Forelimb muscle (tissue), 1 donor: Measurements from ENCODE around the gene ZSWIM3. TPM values are rescaled to one million over a fixed set of nuclear protein-coding genes. Genes with fewer than 3 reads are reported as not detected.
"Not testable (repeated sequence)": the region's sequence is repeated elsewhere in the genome, so short reads cannot be mapped to it uniquely, and the experiment has no call there.

ENCODE experiments used
- DNase-seq: peaks from one replicate; pipeline ENCODE4 v3.0.0-alpha.2; 2013; ENCODE audit warnings: low read depth
- polyA plus RNA-seq: library from polyadenylated mRNA; unstranded; fragments of 120-200 nt; gene quantifications from one replicate; pipeline ENCODE4 v1.2.1, GENCODE V29; 2013; ENCODE audit not compliant: insufficient read length

ZSWIM3 gene
- polyA plus RNA-seq, 1 donor = 3.4 TPM

- peak; percentile 70 for DNase-seq
Measured at GRCh38 chr20:45890077-45890984, 32.9 kb downstream of the ZSWIM3 start.

- peak; percentile 78 for DNase-seq
Measured at GRCh38 chr20:45890985-45891983, 33.9 kb downstream of the ZSWIM3 start, which contains the start of the genes CTSA and NEURL2. TSS of gene CTSA (plus strand) at chr20:45891335. CDS start at chr20:45891569, 234 bp downstream. TSS of gene NEURL2 (minus strand) at chr20:45891208. CDS start at chr20:45890991, 217 bp downstream.

GRCh38 chr20:45892049-45892825 is 34.8 kb downstream of the ZSWIM3 start:
- no peak for DNase-seq

- DNase-seq = no peak
Measured at GRCh38 chr20:45892828-45893500, 35.5 kb downstream of the ZSWIM3 start.

GRCh38 chr20:45893831-45894230 is 36.4 kb downstream of the ZSWIM3 start:
- no peak for DNase-seq

DNA sequence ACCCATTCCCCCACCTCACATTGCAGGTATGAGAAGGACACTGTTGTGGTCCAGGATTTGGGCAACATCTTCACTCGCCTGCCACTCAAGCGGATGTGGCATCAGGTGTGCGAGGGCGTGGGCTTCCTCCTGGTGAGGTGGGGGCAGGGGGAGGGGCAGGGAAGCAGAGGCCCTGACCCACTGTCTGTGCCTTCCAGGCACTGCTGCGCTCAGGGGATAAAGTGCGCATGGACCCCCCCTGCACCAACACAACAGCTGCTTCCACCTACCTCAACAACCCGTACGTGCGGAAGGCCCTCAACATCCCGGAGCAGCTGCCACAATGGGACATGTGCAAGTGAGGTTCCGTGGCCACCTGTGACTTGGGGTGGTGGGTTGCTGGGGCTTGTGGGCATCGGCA is 37.4 kb downstream of the ZSWIM3 start:
- DNase-seq = no peak

DNA sequence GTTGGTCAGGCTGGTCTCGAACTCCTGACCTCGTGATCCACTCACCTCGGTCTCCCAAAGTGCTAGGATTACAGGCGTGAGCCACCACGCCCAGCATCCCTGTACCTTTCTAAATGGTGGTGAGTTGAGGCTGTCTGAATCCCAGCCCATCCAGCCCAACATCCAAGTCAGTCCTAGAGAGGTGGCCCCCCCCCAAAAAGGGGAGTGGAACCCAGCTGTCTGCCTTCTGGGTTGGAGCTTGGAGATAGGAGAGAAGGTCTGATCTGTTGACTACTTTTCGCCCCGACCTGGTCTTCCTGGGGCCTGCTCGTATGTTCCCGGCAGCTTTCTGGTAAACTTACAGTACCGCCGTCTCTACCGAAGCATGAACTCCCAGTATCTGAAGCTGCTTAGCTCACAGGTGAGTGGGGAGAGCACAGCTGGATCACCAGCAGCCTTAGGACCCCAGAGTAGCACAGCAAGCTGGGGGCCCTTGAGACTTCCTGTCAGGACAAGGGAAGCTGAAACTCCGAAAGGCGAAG is 39.3 kb downstream of the ZSWIM3 start:
- no peak for DNase-seq

GRCh38 chr20:45897289-45897688 is 39.9 kb downstream of the ZSWIM3 start:
- no peak for DNase-seq

GRCh38 chr20:45897692-45898091 is 40.3 kb downstream of the ZSWIM3 start:
- DNase-seq = no peak

- no peak for DNase-seq
Measured at GRCh38 chr20:45898285-45898684, 40.9 kb downstream of the ZSWIM3 start.

- DNase-seq = no peak
Measured at GRCh38 chr20:45899046-45899835, 41.8 kb downstream of the ZSWIM3 start.

DNA sequence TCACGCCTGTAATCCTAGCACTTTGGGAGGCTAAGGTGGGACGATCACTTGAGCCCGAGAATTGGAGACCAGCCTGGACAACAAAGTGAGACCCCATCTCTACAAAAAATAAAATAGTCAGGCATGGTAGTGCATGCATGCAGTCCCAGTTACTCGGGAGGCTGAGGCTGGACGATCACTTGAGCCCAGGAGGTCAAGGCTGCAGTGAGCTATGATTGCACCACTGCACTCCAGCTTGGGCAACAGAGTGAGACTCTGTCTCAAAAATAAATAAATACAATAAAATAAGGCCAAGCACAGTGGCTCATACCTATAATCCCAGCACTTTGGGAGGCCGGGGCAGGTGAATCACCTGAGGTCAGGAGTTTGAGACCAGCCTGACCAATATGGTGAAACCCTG is 43.9 kb downstream of the ZSWIM3 start:
- DNase-seq = not testable (repeated sequence)

- no peak for DNase-seq
Measured at GRCh38 chr20:45902199-45902701, 44.8 kb downstream of the ZSWIM3 start.

DNA sequence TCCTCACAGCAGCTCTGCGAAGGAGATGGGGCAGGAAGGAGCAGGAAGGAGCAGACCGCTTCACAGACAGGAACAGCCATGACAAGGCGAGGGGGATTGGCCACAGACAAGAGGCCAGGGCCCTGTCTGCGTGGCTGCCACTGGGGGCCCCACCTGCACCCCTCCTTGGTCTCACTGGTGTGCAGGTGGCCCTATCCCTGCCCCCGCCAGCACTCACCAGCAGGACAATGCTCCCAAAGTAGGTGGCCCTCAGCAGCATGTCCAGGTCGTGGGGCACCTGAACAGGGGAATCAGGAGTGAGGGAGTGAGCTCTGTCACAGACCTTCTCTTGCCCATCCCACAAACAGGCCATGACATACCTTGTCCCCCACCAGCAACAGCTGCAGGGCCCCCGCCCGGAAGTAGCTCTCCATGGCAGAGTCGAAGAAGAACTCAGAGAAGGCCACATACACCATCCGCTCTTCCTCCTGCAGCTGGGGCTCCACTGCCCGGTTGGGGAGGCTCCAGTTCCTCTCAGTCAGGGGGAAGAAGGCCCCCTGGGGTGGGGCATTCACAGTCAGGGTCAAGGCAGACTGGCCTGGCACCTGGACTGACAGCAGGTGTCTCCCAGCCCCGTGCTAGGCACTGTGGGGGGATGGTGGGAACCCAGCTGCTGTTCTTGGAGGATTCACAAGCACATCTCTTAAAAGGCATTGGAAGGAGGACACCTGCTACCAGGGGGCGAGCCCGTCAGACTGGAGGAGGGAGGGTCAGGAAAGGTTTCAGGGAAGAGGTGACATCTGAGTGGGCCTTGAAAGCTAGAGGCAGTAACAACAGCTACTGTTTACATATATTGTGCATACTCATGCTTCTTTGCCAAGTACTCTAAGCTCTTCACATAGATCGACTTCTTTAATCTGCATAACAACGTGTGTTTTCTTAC is 47.4 kb downstream of the ZSWIM3 start:
- DNase-seq = no peak

DNA sequence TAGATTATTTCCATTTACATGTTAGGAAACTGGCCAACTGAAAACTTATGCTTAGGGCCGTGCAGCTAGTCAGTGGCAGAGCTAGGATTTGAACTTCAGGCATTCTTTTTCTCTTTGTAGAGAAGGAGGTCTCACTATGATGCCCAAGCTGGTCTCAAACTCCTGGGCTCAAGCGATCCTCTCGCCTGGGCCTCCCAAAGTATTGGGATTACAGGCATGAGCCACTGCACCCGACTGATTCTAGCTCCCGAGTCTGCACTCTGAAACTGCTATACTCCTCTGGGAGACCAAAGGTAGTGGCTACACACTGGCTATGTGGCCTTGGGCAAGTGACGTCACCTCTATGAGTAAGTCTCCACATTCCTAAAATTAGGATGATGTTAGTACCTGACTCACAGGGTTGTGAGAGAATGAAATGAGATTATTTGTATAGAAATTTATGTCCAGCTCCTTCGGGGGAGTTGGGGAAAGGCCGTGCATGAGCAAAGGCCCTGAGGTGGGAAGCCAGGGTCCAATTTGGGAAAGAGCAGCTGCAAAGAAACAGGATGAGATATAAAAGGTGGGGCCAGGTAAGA is 48.2 kb downstream of the ZSWIM3 start:
- DNase-seq = no peak

- DNase-seq = no peak
Measured at GRCh38 chr20:45907219-45907948, 50.0 kb downstream of the ZSWIM3 start.

- no peak for DNase-seq
Measured at GRCh38 chr20:45908084-45908483, 50.7 kb downstream of the ZSWIM3 start.
